GM21529 (cell line): ENCODE measurements around the gene KCNG4.

Experiments used
- ATAC-seq: cut with Tn5 transposase; IDR thresholded peaks from one replicate; pipeline ENCODE4 v1.9.1; 2021; ENCODE audit not compliant: unreplicated experiment

The KCNG4 gene

DNA sequence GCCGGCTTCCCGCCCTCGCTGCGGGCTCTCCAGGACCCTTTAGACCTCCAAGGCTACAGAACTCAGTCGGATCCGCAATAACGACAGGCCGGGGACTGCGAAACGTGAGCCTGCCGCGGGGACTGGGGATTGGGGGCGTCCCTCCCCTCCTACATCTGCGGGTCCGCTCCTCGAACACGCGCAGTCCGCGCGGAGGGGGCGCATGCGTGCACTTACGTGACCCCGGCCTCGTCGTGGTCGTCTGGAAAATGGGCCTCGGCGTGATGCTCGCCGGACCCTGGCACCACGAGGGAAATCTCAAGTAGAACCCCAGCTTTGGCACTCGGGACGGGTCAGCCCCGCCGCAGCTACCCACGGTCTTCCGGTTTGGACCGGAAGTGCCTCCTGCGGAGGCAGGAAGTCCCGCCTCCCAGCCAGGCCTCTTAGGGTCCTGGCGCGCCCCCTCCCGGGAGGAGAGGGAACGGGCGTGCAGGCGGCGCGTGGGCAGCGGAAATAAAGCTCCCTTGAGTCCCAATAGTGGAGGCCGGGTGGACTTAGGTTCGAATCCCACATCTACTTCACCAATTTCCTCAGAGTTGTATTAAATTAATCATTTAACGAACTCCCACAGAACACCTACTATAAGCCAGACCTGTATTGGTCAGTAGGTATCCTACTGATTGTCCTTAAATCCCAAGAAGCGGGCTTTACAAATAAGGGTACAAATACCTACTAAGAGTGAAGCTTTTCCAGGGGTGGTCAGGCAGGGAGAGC is 53.0 kb downstream of the KCNG4 start, which contains the start of gene TAF1C:
Gene TAF1C (minus strand): TSS at position 373 of the 753 bp plus-strand sequence. CDS start 2,069 bp downstream, outside the sequence.
- ATAC-seq: peak; percentile 95

DNA sequence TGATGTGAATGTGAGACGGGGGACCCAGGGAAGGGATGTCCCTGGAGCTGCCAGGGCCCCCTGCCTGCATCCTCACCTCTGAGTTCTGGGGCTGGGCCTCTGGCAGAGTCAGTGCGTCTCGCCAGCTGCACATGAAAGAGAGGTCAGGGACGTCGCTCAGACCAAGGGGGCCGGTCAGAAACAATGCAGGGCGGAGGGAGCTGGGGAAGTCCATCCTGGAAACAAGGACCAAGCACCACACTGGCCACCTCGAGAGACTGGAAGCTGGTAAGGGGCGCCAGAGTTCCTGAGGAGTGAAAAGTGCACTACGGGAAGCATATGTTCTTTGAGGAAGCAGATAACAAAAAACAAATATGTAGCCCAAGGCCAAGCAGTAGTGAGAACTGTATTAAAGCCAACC is 55.0 kb downstream of the KCNG4 start:
- ATAC-seq: no peak

DNA sequence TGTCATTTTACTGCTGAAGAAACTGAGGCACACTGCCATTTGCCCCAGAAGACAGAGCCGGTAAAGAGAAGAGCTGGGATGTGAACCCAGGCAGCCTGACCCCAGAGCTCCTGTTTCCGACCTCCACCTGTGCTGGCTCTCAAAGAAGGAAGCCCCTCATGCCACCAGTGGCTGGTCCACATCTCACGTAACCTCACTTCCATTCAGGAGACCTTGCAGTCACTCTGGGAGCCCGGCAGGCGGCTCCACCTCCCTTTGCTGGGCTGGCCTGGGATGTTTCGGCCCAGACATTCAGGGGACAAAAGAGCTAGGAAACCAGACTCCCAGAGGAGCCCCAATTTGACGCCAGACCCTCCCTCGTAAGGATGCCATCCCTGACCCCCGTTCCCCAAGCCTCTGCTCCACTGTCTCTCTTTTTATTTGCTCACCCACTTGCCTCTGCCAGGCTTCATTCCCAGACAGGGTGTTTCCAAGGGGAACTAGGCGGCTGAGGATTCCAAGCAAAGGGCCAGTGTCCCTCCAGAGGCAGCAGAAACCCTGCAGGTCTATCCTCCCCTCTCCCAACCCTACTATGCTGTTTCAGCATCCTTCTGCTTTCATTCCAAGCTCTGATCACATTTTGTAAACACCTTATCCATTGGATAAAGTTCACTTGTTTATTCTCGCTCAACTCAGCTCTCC is 55.8 kb downstream of the KCNG4 start:
- ATAC-seq: no peak

DNA sequence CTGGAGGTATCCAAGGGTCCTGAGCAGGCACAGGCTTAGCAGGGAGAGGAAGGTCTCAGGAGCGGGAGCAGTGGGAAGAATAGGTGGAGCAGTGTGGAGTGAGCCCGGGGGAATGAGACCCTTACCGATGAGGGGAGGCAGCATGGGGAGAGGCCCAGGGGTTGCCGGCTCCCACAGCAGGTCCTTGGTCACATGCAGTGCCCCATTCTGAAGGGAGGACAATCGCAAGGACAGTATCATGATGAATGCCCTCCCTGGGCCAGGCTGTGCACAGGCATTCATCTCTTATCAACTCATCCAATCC is 56.3 kb downstream of the KCNG4 start:
- no peak for ATAC-seq

DNA sequence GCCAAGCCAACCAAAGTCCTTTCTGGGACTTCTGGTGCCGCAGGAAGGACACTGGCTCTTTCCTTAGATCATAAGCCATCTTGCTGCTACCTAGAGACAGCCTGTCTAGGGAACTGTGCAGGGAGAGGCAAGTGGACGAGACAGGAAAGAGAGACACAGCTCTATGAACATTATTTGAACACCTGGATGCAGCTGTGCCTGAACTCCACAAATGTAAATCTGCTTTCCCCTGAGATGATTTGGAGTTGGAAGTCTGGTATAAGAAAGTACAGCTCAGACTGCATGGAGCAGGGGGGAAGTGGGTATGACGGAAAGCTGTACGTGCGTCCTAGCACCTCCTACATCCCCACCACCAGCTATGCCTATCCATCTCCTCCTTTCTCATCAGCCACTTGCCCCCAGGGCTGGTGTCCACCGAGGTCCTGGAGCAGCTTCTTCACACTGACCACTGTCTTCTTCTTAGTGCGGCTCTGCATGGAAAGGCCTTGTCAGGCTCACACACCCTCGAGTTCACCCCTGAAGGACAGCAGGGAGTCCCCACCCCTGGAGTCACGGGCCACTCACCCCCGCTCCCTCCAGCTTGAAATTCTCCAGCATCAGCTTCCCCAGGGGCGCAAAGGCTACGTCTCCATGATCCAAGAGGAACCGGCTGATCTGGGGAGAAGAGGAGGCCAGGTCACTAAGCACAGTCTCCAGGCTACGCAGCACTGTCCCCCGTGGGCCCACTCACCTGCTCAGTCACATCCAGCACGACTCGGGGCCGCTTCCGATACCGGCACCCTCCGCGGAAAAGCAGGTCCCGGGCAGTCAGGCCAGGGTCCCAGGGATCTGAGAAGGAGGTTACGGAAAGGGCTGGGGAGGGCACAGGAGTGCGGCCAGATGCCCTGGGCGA is 56.9 kb downstream of the KCNG4 start:
- no peak for ATAC-seq

DNA sequence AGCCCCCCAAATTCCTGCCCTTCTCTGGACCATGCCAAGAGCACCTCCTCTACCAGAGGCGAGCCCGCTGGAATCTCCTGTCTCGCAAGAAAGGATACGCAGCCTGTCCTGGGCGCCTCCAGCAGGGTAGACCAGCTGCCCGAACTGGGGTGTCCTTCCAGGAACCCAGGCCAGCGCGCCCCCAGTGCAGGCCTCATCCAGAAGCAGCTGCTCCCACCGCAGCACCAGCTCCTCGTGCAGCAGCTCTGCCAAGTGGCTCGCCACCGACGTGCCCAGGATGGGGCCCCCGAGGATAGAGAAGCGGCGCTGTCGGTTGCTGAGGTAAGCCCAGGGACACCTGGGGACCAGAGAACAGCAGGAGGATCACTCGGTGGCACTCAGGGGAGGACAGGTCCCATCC is 57.7 kb downstream of the KCNG4 start:
- no peak for ATAC-seq

DNA sequence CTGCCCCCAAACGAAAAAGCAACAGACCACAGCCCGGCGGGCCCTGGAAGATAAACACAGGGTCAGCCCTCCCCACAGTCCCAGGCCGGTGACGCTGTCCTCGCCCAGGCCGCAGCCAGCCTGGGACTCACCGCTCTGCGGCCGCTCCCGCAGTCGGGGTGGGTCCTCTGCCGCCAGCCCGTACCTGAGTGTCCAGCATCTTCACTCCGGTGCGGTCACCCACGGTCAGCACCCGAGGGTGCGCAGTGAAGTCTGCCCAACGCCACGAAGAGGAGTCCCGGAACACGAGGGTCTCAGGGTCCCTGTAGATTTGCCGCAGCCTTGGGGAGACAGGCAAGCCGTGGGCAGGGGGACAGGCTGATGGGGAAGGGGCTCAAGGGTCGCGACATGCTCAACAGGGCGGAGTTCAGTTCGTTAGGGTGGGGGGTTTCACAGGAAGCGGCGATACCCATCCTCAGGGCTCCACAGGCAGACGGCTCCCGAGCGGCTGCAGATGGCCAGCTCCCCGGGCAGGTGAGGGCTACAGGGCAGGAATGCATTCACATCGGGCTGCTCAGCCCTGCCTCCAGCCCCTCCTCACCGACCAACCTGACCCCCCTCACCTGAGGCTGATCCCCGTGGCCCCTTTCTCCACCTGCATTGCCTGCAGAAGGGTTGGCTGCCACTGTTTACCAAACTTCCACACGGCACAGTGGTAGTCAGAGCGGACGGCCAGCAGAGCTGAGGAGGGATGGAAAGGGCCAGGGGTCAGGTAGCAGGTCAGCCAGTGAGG is 58.5 kb downstream of the KCNG4 start:
- no peak for ATAC-seq

DNA sequence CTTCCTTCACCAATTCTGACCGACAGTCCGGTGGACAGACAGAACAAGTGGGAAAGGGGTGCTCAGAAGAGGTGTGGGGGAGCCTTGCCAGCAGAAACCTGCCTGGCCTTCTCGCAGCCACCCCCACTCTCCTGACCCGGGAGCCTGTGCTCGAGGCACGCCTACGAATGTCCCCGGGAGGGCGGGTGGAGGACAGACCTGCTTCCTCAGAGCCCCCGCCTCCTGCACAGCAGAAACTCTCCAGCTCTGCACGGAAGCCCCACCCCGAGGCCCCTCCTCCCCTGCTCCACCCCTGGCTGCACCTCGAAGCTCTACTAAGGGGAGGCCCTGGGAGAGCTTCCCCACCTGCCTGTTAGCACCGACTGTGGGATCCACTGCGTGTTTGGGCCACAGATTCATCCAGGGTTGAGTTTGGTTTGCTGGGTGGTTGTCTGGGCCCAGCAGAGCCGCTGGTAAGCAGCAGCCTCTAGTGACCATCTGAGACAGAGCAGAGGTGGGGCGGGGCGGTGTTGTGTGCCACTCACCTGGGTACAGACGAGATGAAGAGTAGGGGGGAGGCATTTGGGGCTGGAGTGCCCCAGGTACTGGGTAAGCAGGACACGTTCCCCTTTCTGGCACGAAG is 59.2 kb downstream of the KCNG4 start:
- no peak for ATAC-seq

DNA sequence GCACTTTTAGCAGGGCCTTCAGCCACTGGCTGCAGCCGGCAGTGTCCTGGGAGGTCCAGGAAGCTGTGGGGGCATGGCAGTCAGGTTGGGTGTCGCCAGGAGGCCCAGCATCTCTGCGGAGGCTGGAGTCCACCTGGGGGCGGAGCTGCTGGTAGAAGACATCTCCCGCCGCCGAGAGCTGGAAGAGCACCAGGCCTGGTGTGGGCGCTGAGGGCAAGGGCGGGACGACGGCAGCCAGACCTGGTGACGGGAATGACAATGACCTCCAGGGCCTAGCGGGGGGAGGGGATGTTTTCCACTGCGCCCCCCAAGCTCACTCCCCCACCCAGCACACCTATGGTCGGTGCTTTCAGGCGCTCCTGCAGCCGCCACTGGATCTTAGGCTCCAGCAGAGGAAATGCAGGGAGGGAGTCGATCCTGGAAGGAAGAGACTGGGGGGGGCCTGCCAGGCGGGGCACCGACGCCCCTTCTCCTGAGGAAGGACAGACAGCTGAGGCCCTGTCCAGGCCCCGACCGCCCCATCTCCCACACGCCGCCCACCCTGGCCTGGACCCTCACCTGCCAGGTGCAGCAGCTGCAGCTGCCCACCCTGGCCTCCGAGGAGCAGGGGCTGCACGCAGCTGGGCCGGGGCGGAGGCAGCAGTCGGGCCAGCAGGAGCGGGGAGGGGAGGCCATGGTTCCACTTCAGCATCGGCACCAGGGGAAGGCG is 60.0 kb downstream of the KCNG4 start:
- ATAC-seq: no peak

DNA sequence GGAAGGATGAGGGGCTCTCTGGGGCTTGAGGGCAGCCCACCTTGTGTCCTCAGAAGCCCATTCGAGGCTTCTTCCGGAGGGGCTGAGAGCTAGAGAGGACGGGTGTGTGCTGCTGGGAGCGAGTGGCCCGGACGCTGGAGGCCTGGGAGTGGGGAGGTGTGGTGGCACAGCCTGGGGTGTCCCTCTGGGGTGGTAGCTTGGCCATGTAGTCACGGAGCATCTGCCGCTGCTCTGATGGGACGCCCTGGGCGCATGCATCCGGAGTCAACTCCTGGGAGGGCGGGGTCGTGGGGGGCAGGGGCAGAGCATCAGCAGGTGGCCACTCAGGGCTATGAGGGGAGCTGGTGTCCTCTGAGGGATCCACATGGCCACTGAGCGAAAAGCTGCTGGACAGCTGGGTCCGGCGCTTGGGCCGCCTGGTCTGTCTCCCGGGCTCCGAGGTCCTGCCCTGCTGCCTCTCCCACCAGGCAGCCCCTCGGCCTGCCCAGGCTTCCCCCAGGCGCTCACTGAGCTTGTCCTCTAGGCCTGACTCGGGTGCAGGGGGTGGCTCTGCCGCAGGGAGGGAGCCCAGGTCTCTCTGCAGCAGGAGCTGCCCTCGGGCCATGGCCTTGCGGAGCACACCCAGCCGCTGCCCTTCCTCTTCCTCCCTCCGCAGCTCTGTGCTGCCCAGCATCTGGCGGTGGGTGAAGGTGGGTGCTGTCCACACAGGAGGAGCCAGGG is 60.8 kb downstream of the KCNG4 start:
- no peak for ATAC-seq

DNA sequence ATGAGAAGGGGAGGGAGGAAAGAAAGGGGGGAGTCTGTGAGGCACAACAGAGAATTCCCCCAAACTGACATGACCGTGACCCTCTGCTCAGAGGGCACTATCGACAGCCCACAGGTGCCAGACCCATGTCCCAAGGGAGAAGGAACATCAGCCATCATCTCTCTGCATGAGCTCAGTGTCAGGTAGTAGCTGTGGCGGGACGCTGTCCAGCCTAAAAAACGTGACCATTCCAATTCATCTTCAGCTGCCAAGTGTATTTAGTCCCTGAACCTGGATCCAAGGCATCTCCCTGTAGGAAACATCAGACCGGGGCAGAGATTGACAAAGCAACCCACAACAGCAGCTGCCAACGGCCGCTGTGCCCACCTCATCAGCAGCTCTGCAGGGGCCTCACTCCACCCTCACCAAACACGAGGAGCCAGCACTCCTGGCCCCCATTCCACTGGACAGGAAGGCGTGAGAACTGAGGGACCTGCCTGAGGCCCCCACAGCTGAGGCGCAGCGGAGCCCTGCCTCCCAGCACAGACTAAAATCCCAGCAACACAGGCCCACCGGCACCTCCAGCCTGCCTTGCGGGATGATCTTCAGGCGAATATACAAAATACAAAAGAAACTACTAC is 61.6 kb downstream of the KCNG4 start:
- no peak for ATAC-seq

DNA sequence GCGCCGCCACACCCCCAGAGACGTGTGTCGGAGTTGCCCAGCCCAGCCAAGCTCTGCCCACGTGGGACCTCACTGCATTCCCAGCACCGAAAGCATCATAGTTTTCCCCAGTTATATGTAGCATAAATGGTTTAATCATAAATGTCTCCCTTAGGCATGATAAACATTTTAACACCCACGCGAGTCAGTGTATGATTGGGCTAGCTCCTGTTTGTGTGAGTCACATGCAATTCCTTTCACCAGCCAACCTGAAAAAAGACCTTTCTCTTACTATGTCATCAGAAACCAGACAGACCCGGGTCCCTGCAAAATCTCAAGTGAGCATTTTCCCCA is 62.1 kb downstream of the KCNG4 start:
- no peak for ATAC-seq

DNA sequence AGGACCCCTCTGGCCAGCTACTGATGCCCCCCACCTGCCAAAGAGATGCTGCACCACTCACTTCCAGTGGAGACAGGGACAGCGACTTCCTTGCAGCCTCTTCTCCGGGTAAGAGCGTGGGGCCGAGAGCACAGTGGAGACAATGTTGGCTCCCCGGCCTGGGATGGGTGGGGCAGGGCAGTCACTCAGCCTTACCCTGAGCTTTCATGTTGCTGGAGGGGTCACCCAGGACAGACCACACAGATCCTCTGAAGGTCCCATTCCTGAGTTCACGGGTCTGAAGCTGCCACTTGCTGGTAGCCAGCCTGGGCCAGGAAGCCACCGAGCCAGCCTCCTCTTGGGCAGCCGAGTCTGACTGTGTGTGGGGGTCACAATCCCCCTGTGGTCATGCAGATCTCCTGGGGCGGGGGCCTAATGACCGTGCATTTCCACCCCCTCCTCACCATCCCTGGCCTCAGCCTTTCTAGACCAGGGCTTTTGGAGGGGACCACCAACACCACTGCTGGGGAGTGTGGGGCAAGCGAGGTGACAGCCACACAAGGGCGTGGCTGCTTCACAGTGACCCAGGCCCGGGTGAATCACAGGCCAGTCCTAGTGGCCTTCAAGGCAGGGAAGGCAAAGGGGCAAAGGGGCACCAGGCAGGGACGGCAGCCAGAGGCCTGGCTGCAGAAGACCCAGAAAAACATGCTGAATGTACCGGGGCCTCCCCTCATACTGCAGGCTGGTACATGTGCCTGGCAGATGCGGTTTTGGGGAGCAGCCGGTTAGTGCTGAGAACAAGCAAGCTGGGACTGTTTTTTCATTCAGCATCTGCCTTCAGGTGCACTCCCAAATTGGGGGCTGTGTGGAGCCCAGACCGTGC is 63.4 kb downstream of the KCNG4 start:
- no peak for ATAC-seq

DNA sequence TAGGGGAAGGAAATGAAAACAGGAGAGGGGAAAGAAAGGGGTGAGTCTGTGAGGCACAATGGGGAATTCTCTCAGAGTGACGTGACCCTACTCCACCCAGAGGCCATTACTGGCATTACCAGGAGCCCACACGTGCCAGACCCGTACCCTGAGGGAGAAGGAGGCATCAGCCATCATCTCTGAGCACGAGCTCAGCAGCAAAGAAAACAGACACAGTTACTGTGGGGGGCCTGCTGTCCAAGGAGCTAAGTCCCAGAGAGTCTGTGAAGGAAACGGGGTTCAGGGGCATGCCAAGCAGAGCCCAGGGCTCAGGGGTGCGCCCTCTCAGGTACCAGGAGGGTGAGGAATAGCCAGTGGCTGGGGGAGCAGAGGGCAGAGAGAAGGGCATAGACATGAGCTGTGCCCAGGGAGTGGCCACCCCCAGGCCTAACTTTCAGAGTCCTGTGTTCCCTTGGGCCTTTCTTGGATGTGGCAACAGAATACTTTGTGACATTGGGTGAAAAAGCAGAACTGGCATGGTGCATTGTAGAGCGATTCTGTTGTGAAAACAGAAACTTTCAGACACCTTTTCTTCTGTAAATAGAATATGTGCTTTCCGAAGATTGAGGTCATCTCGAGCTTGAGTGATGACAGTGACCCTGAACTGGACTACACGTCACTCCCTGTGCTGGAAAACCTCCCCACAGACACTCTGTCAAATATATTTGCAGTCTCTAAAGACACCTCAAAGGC is 64.3 kb downstream of the KCNG4 start:
- ATAC-seq: peak; percentile 68

DNA sequence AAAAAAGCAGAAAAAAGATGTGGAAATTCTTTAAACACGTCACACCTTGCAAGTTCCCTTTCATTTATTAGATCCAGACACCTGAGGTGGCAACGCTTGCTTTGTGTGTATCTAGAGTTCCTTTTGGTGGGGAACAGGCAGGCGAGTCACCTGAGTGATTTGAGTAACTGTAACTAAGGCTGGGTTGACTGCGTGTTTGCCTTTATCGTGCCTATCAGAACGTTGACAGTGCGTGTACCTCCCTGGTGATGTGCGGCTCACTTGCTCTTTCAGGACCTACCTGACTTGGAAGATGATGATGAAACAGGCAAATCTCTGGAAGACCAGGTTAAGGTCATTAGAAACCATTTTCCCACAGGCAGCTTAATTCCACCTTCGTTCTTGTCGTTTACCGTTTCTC is 65.4 kb downstream of the KCNG4 start:
- ATAC-seq: no peak

DNA sequence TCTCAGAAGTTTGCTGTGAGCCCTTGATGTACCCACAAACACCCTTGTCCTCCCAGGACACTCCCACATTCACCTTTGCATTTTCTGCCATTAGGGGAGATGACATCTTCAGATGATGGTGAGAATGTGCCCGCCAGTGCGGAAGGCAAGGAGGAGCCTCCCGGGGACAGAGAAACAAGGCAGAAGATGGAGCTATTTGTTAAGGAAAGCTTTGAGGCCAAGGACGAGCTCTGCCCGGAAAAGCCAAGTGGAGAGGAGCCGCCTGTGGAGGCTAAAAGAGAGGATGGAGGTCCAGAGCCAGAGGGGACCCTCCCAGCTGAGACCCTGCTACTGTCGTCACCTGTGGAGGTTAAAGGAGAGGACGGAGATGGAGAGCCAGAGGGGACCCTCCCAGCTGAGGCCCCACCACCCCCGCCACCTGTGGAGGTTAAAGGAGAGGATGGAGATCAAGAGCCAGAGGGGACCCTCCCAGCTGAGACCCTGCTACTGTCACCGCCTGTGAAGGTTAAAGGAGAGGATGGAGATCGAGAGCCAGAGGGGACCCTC is 70.0 kb downstream of the KCNG4 start:
- no peak for ATAC-seq
